GM15510 (cell line): ENCODE measurements around the gene NUDT4.

Experiments
- POLR2A ChIP-seq: IDR thresholded peaks from 3 replicates; pipeline ENCODE4 v1.6.1; 2011; ENCODE audit warnings: borderline replicate concordance; ENCODE audit not compliant: insufficient read length; ENCODE audit errors: extremely low read depth

NUDT4 gene

DNA sequence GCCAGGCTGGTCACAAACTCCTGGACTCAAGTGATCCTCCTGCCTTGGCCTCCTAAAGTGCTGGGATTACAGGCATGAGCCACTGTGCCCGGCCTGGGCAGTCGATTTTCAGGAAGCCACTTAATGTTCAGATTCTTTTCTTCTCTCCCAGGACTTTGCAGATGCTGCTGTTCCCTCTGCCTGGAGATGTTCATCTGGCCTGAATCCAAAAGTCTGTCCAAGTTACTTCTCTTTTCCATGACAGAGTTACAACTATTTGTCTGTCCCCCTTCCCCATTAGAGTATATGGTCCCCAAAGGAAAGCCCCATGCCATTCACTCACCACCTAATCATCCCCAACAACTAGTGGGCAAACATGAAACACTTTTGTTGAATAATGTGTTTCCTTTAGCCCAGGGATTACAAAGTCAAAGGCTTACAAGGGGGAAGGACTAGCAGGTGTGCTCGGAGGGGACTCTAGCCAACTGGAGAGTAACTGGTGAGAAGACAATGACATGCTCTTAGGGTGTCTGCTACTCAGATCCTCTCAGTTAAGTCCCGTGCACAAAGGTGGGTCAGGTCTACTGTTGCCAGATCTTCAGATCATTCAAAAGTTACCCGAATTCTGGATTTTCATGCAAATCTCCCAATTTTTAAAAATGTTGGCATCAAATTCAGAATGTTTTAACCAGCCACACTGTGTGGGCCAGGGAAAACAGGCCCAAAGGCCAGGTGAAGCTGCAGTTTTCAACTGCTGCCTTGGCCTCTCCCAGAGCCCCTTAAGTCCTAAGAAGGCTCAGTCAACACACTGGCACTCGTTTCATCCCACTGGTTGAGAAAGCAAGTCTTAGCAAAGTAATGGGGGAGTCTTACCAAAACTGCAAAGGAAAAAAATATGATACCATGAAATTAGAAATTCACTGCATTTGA lies 29.6 kb downstream of the NUDT4 start:
- no peak for TF ChIP-seq POLR2A

DNA sequence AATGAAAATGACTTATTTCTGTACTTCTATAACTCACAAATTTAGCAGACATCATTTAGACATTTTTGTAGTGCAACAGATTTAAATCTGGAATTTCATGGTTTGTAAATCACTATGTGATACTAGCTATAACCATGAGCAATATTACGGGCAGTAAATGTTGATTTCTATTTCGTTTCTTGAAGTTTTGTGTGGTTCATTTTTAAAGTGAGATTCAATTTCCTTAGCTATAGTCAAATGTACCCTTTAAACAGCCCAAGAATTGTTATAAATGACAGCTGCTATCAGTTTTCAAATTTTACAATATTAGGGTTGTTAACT lies 30.2 kb downstream of the NUDT4 start:
- no peak for TF ChIP-seq POLR2A

DNA sequence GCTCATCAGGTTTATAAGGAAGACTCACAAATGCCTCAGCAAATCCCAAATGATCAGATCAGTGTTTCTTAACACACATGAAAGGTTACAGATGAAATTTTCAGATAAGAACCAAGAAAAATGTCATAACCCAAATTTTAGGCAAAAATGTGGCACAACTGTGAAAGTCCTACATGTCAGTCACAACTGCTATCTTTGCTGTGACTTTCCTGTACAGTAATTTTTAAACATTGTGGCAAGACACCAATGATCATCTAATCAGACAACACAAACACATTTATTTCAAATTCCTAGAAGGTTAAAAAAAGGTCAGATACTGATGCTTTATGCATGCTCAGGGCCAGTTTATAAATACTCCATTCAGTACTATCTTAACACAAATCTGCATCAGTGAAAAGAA lies 31.1 kb downstream of the NUDT4 start:
- TF ChIP-seq POLR2A, result no peak

DNA sequence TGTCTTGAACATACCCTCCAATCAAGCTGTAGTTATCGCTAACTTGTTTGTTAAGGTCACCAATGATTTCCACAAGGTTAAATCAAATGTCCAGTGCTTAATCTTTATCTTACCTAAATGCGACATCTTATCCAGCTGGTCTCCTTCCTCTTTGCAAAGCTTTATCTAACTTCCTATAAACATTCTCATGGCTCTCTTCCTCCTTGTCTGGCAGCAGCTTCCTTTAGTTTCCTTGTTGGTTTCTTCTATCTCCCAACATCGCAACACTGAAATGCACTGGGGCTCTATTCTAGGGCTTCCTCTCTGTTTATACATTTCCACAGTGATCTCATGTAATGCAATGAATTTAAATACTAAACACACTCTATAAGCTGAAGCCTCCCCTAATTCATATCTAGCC lies 35.3 kb downstream of the NUDT4 start:
- TF ChIP-seq POLR2A, result no peak

DNA sequence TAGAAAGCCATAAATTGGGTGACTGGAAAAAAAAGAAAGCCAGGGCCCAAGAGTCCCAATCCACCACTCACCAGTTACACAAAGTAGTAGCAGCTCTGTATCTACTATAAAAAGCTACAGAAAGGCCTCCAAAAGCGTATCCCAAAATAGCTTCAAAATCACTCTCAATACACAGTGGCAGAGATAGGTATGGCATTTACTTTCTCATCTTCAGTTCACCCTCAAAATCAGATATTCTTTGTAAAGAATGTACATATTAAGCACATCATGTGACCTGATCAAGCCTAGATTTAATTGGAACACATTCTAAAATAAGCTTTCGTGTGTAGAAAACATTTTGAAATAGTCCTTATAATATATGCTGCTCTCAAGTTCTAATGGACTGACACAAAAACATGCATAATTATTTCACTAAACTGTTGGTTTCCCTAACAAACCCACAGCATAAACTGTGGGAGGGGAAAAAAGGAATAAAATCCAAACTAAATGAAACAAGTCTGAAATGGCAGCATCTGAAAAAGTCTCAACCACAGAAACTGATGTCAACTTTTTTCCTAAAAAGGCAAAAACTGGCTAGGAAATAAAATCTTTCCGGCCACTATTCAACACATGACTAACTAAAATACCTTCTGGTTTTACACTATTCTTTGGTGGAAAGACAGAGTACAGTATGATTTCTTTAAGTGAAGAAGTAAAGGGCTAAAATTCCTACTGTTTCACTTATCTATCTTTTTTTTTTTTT lies 38.2 kb downstream of the NUDT4 start:
- no peak for TF ChIP-seq POLR2A

DNA sequence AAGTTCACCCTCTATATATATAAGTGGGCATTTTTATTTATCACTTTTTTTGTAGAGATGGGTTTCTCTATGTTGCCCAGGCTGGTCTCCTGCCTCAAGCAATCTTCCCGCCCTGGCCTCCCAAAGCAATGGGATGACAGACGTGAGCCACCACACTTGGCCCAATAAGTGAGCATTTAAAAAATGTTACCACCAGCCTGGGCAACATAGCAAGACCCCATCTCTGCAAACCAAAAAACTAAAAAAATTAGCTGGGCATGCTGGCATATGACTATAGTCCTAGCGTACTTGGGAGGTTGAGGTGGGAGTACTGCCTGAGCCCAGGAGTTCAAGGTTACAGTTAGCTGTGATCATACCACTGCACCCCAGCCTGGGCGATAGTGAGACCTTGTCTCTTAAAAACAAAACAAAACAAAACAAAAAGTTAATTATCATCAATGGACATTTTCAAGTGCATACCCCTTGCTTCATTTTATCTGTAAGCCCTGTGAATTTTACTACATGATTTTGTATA lies 40.3 kb downstream of the NUDT4 start:
- TF ChIP-seq POLR2A, result no peak

DNA sequence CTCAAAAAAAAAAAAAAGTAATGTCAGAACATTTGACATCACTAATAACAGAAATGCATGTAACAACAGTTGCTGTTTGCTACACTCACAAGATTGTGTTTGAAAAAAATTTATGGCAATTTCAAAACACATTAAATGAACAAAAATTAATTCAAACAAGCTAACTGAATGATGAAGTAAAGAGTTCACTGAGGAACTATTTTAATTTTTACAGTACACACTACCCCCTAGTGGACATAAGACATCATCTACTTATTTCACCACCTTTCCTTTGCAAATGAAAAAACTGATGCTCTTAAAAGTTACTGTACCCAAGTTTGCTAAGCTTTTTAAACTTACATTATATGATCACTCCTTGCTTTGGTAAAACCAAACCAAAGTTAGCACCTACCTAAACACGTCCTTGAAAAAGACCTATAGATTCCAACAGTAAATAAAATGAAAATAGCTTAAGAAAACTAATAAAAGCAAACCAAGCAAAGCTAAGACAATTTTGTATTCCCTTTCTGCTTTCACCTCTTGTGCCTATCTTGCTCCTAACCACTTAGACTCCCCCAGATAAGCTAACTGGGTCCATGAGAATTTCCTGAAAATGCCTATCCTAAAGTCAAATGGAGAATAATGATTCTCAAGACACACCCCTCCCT lies 41.8 kb downstream of the NUDT4 start:
- no peak for TF ChIP-seq POLR2A

DNA sequence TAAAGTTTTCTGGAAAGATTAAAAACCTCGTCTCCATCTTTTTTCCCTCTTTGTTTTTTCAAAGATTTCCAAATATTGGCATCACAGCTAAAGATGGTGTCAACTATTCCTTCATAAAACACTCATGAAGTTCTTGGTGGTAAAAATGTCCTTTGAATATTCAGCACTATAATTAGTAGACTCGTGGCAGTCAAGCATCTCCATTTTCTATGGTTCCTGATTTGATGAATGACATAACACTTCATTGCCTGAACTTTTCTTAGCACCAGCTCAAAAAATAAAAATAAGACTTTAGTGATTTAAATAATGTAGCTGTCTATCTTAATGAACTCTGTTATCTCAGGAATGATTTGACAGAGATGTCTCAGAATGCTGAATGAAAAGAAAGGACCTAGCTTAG lies 44.3 kb downstream of the NUDT4 start:
- TF ChIP-seq POLR2A, result no peak

DNA sequence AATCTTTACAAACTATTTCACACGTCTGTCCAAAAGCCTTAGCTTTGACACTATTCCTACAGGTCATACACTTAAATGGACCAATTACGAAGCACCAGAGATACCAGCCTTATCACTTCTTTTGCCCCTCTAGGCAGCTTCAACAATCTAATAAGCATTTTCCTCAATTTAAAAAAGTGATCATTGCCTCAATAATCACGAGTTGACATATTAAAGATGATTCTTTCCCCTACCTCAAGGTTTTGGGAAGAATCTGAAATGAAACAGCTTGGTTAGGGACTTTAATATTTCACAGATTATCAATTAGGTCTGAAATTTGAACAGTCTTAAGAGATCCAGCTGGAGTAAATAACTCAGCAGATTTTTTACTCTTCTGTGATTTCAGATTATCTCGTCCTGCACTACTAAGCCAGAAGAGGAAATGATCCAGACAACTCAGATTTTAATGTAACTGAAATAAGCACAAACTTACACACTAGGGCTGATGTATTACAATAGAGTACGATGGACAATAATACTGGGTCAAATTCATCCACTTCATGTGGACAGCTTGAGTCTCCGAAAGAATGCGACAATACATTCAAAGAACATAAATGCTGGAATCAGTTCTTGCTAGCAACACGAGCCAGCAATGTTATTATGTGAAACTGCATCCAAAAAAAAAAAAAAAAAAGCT lies 48.1 kb downstream of the NUDT4 start:
- TF ChIP-seq POLR2A, result no peak

DNA sequence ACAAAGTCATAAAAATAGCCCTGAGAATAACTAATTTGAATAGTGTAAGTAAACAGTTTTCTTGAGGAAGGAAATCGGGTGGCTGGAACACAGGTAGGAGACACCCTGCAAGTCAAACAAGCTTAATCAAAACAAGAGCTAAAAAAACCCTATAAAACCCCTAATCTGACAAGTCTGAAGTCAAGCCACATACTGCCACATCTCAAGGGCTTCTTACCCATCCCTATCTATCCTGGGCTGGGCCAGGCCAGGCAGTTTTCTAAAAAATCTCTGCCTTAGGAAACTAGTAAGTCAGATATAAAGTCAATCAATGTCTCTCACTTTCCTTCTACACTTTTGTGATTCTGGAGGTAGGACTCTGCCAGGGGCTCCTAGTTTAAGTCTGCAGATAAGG lies 48.7 kb downstream of the NUDT4 start:
- TF ChIP-seq POLR2A, result no peak

DNA sequence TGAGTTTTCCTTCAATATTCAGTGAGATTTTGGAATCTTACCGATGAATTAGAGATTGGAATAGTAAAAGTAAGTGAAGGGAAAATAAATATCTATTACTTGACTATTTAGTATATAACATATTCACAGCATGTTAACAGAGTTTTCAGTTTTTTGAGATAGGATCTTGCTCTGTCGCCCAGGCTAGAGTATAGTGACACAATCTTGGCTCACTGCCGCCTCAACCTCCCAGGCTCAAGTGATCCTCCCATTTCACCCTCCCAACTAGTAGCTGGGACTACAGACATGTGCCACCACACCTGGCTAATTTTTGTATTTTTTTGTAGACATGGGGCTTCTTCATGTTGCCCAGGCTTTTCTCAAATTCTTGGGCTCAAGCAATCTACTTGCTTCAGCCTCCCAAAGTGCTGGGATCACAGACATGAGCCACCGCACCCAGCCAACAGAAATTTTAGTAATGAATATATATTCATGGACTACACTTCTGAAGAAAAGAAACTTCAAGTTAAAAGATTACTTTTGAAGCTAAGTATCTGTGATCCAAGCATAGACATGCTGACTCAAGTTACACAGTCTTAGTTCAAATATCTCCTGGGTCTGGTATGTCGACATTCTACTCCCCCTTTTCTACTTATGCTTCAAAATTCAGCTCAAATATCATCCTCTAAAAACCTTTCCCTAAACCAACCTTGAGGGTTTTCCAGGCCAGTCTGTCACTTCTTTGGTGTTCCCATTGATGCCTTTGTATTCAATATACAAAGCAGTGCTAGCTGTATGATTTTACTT lies 50.2 kb downstream of the NUDT4 start:
- TF ChIP-seq POLR2A, result no peak

DNA sequence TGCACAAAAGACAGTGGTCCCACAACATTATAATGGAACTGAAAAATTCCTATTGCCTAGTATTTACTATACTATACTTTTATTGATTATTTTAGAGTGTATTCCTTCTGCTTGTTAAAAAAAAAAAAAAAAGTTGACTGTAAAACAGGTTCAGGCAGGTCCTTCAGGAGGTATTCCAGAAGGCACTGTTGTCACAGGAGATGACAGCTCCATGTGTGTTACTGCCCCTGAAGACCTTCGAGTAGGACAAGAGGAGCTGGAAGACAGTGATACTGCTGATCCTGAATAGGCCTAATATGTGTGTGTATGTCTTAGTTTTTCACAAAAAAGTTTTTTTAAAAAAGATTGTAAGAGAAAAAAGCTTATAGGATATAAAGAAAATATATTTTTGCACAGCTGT lies 51.7 kb downstream of the NUDT4 start:
- TF ChIP-seq POLR2A, result no peak

DNA sequence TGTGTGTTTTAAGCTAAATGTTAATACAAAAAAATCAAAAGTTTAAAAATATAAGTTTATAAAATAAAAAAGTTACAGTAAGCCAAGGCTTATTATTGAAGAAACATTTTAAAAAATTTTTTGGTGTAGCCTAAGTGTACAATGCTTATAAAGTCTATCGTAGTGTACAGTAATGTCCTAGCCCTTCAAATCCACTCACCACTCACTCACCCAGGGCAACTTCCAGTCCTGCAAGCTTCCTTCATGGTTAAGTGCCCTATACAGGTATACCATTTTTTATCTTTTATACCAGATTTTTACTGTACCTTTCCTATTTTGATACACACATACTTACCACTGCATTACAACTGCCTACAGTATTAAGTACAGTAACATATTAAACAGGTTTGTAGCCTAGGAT lies 52.1 kb downstream of the NUDT4 start:
- no peak for TF ChIP-seq POLR2A

DNA sequence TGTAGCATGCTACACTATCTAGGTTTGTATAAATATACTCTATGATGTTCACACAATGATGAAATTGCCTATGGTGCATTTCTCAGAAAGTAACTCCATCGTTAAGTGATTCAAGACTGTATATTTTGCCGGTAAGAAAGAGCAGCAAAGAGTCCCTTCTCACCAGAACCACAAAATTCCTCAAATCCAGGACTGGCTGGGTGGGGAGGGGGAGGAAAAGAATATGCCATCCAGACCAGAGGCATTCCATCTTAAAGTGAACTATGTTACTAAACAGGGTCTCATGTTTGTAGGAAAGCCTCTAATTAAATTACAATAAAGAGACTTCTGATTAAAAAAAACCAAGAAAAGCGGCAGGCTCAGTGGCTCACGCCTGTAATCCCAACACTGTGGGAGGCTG lies 52.6 kb downstream of the NUDT4 start:
- TF ChIP-seq POLR2A, result no peak

DNA sequence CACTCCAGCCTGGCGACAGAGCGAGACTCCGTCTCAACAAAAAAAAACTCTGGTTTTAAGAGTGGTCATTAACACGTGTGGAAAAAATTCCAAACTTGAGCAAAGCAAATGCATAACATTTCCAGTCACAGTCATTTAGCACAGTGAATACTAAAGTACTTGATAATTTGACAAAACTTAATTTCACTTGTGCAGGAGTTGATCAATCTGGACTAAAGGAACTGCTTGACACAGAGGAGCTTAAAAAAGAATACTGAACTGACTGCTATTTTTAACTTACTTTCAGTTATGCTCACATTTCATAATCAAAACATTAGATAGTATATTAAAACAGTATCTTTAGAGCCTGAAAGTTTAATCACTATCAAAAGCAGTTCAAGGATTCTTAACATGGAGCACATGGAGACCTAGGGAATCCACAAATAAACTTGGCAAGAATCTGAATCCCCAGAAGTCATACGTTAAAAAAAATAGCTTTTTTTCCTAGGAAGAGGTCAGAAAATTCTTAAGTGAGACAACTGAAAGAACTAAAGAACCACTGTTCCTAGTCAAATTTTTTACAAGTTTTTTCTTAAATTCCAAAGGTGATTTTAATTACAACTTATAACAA lies 56.6 kb downstream of the NUDT4 start:
- no peak for TF ChIP-seq POLR2A
